ENCODE data around the gene SYT11. TPM values are rescaled to one million over a fixed set of nuclear protein-coding genes. Genes with fewer than 3 reads are reported as not detected.
A peak's percentile ranks its signal among the peaks of the same experiment; 100 is the strongest.

SYT11 gene
- total RNA-seq, 2 donors from 2014 or later = 15.5 to 21.5 TPM

DNA sequence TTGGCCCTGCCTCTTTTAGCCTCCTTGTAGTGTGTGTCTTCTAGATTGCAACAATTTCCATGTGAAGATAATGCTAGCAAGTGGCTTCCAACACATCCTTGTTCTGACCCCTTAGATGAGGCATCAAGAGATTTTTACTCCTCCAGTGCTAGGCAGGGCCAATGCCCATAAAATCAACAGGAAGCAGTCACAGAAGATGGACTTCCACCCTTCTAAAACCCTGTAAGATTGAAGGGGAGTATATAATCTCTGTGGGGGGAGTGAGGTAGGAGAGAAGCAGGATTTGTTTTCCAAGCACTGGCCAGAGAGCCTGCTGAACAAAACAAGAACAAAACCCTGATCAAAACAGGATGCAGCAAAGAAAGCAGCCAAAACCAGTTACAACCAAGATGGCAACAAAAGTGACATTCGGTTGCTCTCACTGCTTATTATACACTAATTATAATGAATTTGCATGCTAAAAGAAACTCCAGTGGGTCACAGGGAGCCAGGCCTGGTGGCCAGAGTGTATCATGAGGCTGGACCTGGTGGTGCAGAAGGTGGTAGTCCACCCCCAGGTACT, 14.4 kb upstream of the SYT11 start:
- Histone ChIP-seq H3K4me3 (no peak overlapping the region), H3K4me1 (peaks cover 0 to 8% of the 10 kb centered on the region in 2 donors), H3K9me3 (no peaks in the 10 kb centered on the region), H3K27me3 (no peaks in the 10 kb centered on the region), H3K27ac (no peak overlapping the region), H3K36me3 (peaks cover 19% of the 10 kb centered on the region)
- TF ChIP-seq, protein P1, sequence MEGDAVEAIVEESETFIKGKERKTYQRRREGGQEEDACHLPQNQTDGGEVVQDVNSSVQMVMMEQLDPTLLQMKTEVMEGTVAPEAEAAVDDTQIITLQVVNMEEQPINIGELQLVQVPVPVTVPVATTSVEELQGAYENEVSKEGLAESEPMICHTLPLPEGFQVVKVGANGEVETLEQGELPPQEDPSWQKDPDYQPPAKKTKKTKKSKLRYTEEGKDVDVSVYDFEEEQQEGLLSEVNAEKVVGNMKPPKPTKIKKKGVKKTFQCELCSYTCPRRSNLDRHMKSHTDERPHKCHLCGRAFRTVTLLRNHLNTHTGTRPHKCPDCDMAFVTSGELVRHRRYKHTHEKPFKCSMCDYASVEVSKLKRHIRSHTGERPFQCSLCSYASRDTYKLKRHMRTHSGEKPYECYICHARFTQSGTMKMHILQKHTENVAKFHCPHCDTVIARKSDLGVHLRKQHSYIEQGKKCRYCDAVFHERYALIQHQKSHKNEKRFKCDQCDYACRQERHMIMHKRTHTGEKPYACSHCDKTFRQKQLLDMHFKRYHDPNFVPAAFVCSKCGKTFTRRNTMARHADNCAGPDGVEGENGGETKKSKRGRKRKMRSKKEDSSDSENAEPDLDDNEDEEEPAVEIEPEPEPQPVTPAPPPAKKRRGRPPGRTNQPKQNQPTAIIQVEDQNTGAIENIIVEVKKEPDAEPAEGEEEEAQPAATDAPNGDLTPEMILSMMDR (IDR thresholded peaks at IDR 0.05) = no peak
- DNase-seq (ENCODE audit: low spot score) = no peak

GRCh38 chr1:155847823-155848529, 11.4 kb upstream of the SYT11 start:
- Histone ChIP-seq H3K27ac (no peak overlapping the region), H3K36me3 (peaks cover 44% of the 10 kb centered on the region), H3K4me3 (no peak overlapping the region), H3K9me3 (no peaks in the 10 kb centered on the region), H3K4me1 (peaks cover 0 to 8% of the 10 kb centered on the region in 2 donors), H3K27me3 (no peaks in the 10 kb centered on the region)
- DNase-seq (ENCODE audit: low spot score) = no peak
- TF ChIP-seq, protein P1 (IDR thresholded peaks at IDR 0.05) = no peak

- Histone ChIP-seq H3K27me3 (no peaks in the 10 kb centered on the region), H3K36me3 (peaks cover 53% of the 10 kb centered on the region)
- TF ChIP-seq, protein P1 (IDR thresholded peaks at IDR 0.05) = no peak
These were observed 9.0 kb upstream of the SYT11 start for GRCh38 chr1:155850345-155850744.

GRCh38 chr1:155856257-155856974, 3.0 kb upstream of the SYT11 start:
- no peak for DNase-seq (ENCODE audit: low spot score)

More at GRCh38 chr1:155850345-155850744, 9.0 kb upstream of the SYT11 start:
- DNase-seq (ENCODE audit: low spot score) = no peak
- H3K27ac ChIP-seq = no peak overlapping the region
- peaks cover 0 to 8% of the 10 kb centered on the region in 2 donors for H3K4me1 ChIP-seq
- no peaks in the 10 kb centered on the region for H3K9me3 ChIP-seq
- H3K4me3 ChIP-seq = no peak overlapping the region

More at GRCh38 chr1:155856257-155856974, 3.0 kb upstream of the SYT11 start:
- peaks cover 31% of the 10 kb centered on the region for H3K36me3 ChIP-seq
- peak overlapping the region; percentile 75 to 78 for H3K4me3 ChIP-seq
- peaks cover 0 to 30% of the 10 kb centered on the region in 2 donors for H3K4me1 ChIP-seq
- H3K9me3 ChIP-seq = no peaks in the 10 kb centered on the region
- H3K27me3 ChIP-seq = no peaks in the 10 kb centered on the region
- H3K27ac ChIP-seq = peak overlapping the region; percentile 80 to 88
- TF ChIP-seq, protein P1 (IDR thresholded peaks at IDR 0.05) = no peak
